IPS-NIHi7 (cell line): ENCODE results near the gene RNF149.

Source experiments
- DNase-seq: peaks from one replicate; pipeline ENCODE4 v3.0.0; 2012; ENCODE audit warnings: mixed read lengths; ENCODE audit errors: extremely low spot score

RNF149 gene

GRCh38 chr2:101296371-101296770 lies 12.1 kb downstream of the RNF149 start:
- no peak for DNase-seq

GRCh38 chr2:101295895-101296294 lies 12.6 kb downstream of the RNF149 start:
- DNase-seq, result no peak

- no peak for DNase-seq
Measured at GRCh38 chr2:101294861-101295260, 13.6 kb downstream of the RNF149 start.

GRCh38 chr2:101293544-101293943 lies 15.0 kb downstream of the RNF149 start:
- no peak for DNase-seq

GRCh38 chr2:101291973-101292372 lies 16.5 kb downstream of the RNF149 start:
- DNase-seq, result no peak

GRCh38 chr2:101290711-101291110 lies 17.8 kb downstream of the RNF149 start:
- DNase-seq, result no peak

- no peak for DNase-seq
Measured at GRCh38 chr2:101287303-101287702, 21.2 kb downstream of the RNF149 start.

- no peak for DNase-seq
Measured at GRCh38 chr2:101286684-101287083, 21.8 kb downstream of the RNF149 start.

GRCh38 chr2:101282980-101283379 lies 25.5 kb downstream of the RNF149 start:
- DNase-seq, result no peak

GRCh38 chr2:101281482-101281881 lies 27.0 kb downstream of the RNF149 start:
- DNase-seq, result no peak

- DNase-seq, result no peak
Measured at GRCh38 chr2:101278925-101279324, 29.6 kb downstream of the RNF149 start.

GRCh38 chr2:101277111-101277510 lies 31.4 kb downstream of the RNF149 start:
- DNase-seq, result no peak

GRCh38 chr2:101274142-101274541 lies 34.4 kb downstream of the RNF149 start:
- DNase-seq, result no peak

GRCh38 chr2:101273056-101273455 lies 35.4 kb downstream of the RNF149 start:
- peak; percentile 25 for DNase-seq

- DNase-seq, result no peak
Measured at GRCh38 chr2:101272045-101272784, 36.3 kb downstream of the RNF149 start.

- DNase-seq, result no peak
Measured at GRCh38 chr2:101270700-101271259, 37.7 kb downstream of the RNF149 start.

GRCh38 chr2:101267671-101268656 lies 40.5 kb downstream of the RNF149 start:
- no peak for DNase-seq

GRCh38 chr2:101265893-101266499 lies 42.5 kb downstream of the RNF149 start:
- peak; percentile 42 for DNase-seq

- DNase-seq, result no peak
Measured at GRCh38 chr2:101264360-101264939, 44.1 kb downstream of the RNF149 start.

- no peak for DNase-seq
Measured at GRCh38 chr2:101263377-101263800, 45.1 kb downstream of the RNF149 start.

- no peak for DNase-seq
Measured at GRCh38 chr2:101262142-101262541, 46.4 kb downstream of the RNF149 start.

GRCh38 chr2:101258804-101259203 lies 49.7 kb downstream of the RNF149 start:
- DNase-seq, result no peak
